CD14-positive monocyte (primary cell): Measurements from ENCODE around the gene TUBA3C. TPM values are rescaled to one million over a fixed set of nuclear protein-coding genes. Genes with fewer than 3 reads are reported as not detected.

Experiments
- DNase-seq, 3 donors: peaks; one replicate each; pipeline ENCODE4 v3.0.0-alpha.2; 2011 to 2022
- H2AFZ ChIP-seq: 2 replicates; pipeline ENCODE4 v1.6.0; 2012; ENCODE audit warnings: mild to moderate bottlenecking, low read depth, low read length, inconsistent platforms; ENCODE audit not compliant: insufficient read depth, poor library complexity, severe bottlenecking
- H3K27ac ChIP-seq, 2 donors: 1 replicate in 1 of 2; 2 replicates in 1 of 2; pipeline ENCODE4 v1.5.1; 2012 to 2013; ENCODE audit warnings: low read length in 2 of 2, control low read depth in 1 of 2, inconsistent platforms in 1 of 2, low read depth in 1 of 2, mild to moderate bottlenecking in 1 of 2
- H3K27me3 ChIP-seq, 2 donors: one replicate each; pipeline versions ENCODE4 v1.6.0 to v1.6.1; 2011 to 2013; ENCODE audit warnings: low read length in 2 of 2; ENCODE audit not compliant: control insufficient read depth in 2 of 2, insufficient read depth in 2 of 2
- H3K36me3 ChIP-seq, 2 donors: replicated peaks in 1 of 2; 1 replicate in 1 of 2; 2 replicates in 1 of 2; pipeline versions ENCODE4 v1.5.1 to v1.6.1; 2012 to 2013; ENCODE audit warnings: low read length in 2 of 2, control low read depth in 1 of 2, inconsistent platforms in 1 of 2, mild to moderate bottlenecking in 1 of 2; ENCODE audit not compliant: insufficient read depth in 2 of 2, control insufficient read depth in 1 of 2
- H3K4me1 ChIP-seq, 2 donors: 1 replicate in 1 of 2; 2 replicates in 1 of 2; pipeline versions ENCODE4 v1.5.1 to v1.6.1; 2012 to 2013; ENCODE audit warnings: low read length in 2 of 2, control low read depth in 1 of 2, inconsistent platforms in 1 of 2, mild to moderate bottlenecking in 1 of 2, moderate library complexity in 1 of 2; ENCODE audit not compliant: insufficient read depth in 2 of 2, control insufficient read depth in 1 of 2
- H3K4me2 ChIP-seq: replicated peaks from 2 replicates; pipeline ENCODE3; 2012; ENCODE audit warnings: low read length, moderate library complexity, mild to moderate bottlenecking; ENCODE audit not compliant: poor library complexity, severe bottlenecking; ENCODE audit errors: extremely low read depth
- H3K4me3 ChIP-seq, 3 experiments: fragments of 200-600 bp in 1 of 3; sonication (generic) in 1 of 3; replicated peaks in 1 of 3; 1 replicate in 2 of 3; 2 replicates in 1 of 3; pipeline ENCODE4 v1.5.1; 2011 to 2013; ENCODE audit warnings: low read length in 3 of 3, mild to moderate bottlenecking in 3 of 3, control low read depth in 2 of 3, low read depth in 2 of 3, inconsistent platforms in 1 of 3, moderate library complexity in 1 of 3
- H3K79me2 ChIP-seq: 2 replicates; pipeline ENCODE4 v1.6.0; 2012; ENCODE audit warnings: mild to moderate bottlenecking, control low read depth, inconsistent platforms, low read length, moderate library complexity; ENCODE audit not compliant: insufficient read depth
- H3K9ac ChIP-seq: 2 replicates; pipeline ENCODE4 v1.6.0; 2017; ENCODE audit warnings: low read length, mild to moderate bottlenecking; ENCODE audit not compliant: insufficient read depth, poor library complexity, severe bottlenecking
- H3K9me3 ChIP-seq, 2 donors: replicated peaks in 1 of 2; 1 replicate in 1 of 2; 2 replicates in 1 of 2; pipeline versions ENCODE4 v1.5.1 to v1.6.1; 2012 to 2013; ENCODE audit warnings: low read length in 2 of 2, control low read depth in 1 of 2; ENCODE audit not compliant: control insufficient read depth in 1 of 2, insufficient read depth in 1 of 2
- H4K20me1 ChIP-seq: 2 replicates; pipeline ENCODE4 v1.6.0; 2012; ENCODE audit warnings: mild to moderate bottlenecking, low read length, control low read depth, moderate library complexity; ENCODE audit not compliant: insufficient read depth
- H3K27ac Mint-ChIP-seq, 7 donors: one replicate each; pipeline ENCODE4 v1.8.0; 2020; ENCODE audit warnings: mild to moderate bottlenecking in 7 of 7, mixed read lengths in 7 of 7, moderate library complexity in 6 of 7, inconsistent platforms in 2 of 7
- H3K27me3 Mint-ChIP-seq, 3 donors: one replicate each; pipeline ENCODE4 v1.8.0; 2021 to 2022; ENCODE audit warnings: low read depth in 3 of 3, mild to moderate bottlenecking in 3 of 3, mixed read lengths in 3 of 3, moderate library complexity in 3 of 3, inconsistent platforms in 1 of 3
- H3K36me3 Mint-ChIP-seq, 2 donors: one replicate each; pipeline ENCODE4 v1.8.0; 2020; ENCODE audit warnings: mixed read lengths in 2 of 2, inconsistent platforms in 1 of 2, mild to moderate bottlenecking in 1 of 2
- H3K4me1 Mint-ChIP-seq: one replicate; pipeline ENCODE4 v1.8.0; 2020; ENCODE audit warnings: mild to moderate bottlenecking, mixed read lengths
- H3K4me3 Mint-ChIP-seq, 2 donors: one replicate each; pipeline ENCODE4 v1.8.0; 2020; ENCODE audit warnings: mild to moderate bottlenecking in 2 of 2, mixed read lengths in 2 of 2, moderate library complexity in 1 of 2
- H3K9me3 Mint-ChIP-seq, 7 donors: one replicate each; pipeline ENCODE4 v1.8.0; 2020 to 2022; ENCODE audit warnings: mixed read lengths in 7 of 7, mild to moderate bottlenecking in 6 of 7, moderate library complexity in 6 of 7, inconsistent platforms in 2 of 7
- WGBS: methylation state at CpG from one replicate; pipeline ENCODE4 v1.1.5; 2013; ENCODE audit warnings: missing lambda C conversion rate; ENCODE audit not compliant: insufficient coverage; 5-methylcytosine and 5-hydroxymethylcytosine counted together
- intact Hi-C, 2 donors: fragments of 100-400 bp; cut with micrococcal nuclease; formaldehyde crosslinking; loops; one replicate each; pipeline versions ENCODE4 v1.15.0 to v1.15.1; 2023
- polyA plus RNA-seq, 3 donors: library from polyadenylated mRNA; depleted of rRNA in 1 of 3; unstranded in 2 of 3; stranded (reverse) in 1 of 3; fragments of 300-500 nt in 2 of 3; fragments of >200 nt in 1 of 3; fragmentation: Illumina TruSeq in 2 of 3; gene quantifications; 1 replicate in 2 of 3; 2 replicates in 1 of 3; pipeline ENCODE4 v1.2.3, GENCODE V29; 2012 to 2021
- TF ChIP-seq, protein P1 (sequence below): fragments of 200-600 bp; IDR thresholded peaks from one replicate; pipeline ENCODE4 v1.8.0; 2022; ENCODE audit warnings: antibody characterized with exemption, mild to moderate bottlenecking

The TUBA3C gene
- polyA plus RNA-seq, 3 donors, result not detected

DNA sequence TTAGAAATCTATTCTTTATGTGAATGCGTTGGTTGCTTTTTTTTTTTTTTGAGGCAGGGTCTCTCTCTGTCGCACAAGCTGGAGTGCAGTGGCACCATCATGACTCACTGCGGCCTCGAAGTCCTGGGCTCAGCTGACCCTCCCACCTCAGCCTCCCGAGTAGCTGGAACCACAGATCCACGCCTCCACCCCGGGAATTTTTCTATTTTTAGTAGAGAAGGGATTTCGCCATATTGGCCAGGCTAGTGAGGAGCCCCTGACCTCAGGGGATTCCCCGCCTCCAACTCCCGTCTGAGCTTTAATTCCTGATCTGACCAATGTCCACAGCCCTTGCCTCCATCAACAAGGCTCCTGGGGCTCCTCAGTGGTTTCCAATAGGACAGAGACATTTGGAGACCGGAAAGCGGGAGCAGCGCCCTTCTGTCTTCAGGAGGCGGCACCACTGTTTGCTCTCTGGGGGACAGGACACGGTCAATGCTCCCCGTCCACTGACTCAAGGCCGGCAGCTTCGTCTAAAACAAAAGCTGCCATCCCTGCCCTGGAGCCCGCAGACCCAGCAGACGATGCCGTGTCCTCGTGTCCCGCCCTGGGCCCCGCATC lies 503 bp downstream of the TUBA3C start:
- Histone ChIP-seq H3K4me3 (no peak overlapping the region), H4K20me1 (no peaks in the 10 kb centered on the region), H3K4me2 (no peak overlapping the region), H3K27me3 (no peaks in the 10 kb centered on the region), H3K27ac (no peak overlapping the region), H3K9me3 (peaks cover 56 to 77% of the 10 kb centered on the region in 2 donors), H2AFZ (no peak overlapping the region), H3K36me3 (no peaks in the 10 kb centered on the region), H3K9ac (no peak overlapping the region), H3K79me2 (no peaks in the 10 kb centered on the region), H3K4me1 (no peaks in the 10 kb centered on the region)
- no peak for DNase-seq
- H3K27me3 Mint-ChIP-seq, result peaks cover 0 to 2% (median 0%) of the 10 kb centered on the region in 3 donors
- TF ChIP-seq, protein P1, sequence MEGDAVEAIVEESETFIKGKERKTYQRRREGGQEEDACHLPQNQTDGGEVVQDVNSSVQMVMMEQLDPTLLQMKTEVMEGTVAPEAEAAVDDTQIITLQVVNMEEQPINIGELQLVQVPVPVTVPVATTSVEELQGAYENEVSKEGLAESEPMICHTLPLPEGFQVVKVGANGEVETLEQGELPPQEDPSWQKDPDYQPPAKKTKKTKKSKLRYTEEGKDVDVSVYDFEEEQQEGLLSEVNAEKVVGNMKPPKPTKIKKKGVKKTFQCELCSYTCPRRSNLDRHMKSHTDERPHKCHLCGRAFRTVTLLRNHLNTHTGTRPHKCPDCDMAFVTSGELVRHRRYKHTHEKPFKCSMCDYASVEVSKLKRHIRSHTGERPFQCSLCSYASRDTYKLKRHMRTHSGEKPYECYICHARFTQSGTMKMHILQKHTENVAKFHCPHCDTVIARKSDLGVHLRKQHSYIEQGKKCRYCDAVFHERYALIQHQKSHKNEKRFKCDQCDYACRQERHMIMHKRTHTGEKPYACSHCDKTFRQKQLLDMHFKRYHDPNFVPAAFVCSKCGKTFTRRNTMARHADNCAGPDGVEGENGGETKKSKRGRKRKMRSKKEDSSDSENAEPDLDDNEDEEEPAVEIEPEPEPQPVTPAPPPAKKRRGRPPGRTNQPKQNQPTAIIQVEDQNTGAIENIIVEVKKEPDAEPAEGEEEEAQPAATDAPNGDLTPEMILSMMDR, result no peak
- no peak overlapping the region for H3K4me3 Mint-ChIP-seq
- H3K4me1 Mint-ChIP-seq, result no peaks in the 10 kb centered on the region
- H3K36me3 Mint-ChIP-seq, result no peaks in the 10 kb centered on the region
- WGBS, result 96% methylated on average over 19 of the region's 24 CpGs
- peaks cover 23 to 69% (median 48%) of the 10 kb centered on the region in 7 donors for H3K9me3 Mint-ChIP-seq
- no peak overlapping the region for H3K27ac Mint-ChIP-seq
- intact Hi-C loops, result no loop called here

DNA sequence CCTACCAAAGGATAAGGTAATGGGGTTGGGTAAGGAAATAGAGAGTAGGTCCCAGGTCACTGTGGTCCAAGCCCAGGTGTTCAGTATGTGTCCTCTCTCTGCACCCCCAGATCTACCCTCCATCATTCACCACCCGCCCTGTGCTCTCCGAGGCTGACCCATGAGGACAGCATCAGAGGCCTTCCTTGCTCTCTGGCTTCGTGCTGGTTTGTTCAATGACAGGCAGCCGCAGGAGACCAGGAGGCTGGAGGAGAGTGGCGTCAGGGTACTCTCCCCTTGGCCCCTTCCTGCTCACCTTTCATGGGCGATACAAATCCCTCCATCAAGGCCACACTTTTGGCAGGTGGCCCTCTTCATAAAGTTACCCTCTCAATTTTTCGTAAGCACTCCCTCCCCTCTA lies 1.7 kb downstream of the TUBA3C start:
- H3K27me3 Mint-ChIP-seq, result peaks cover 0 to 2% (median 0%) of the 10 kb centered on the region in 3 donors
- Histone ChIP-seq H3K79me2 (no peaks in the 10 kb centered on the region), H3K9me3 (peaks cover 62 to 75% of the 10 kb centered on the region in 2 donors), H3K4me1 (no peaks in the 10 kb centered on the region), H2AFZ (no peak overlapping the region), H4K20me1 (no peaks in the 10 kb centered on the region), H3K36me3 (no peaks in the 10 kb centered on the region), H3K27ac (no peak overlapping the region), H3K9ac (no peak overlapping the region), H3K4me3 (no peak overlapping the region), H3K4me2 (no peak overlapping the region), H3K27me3 (no peaks in the 10 kb centered on the region)
- H3K4me1 Mint-ChIP-seq, result no peaks in the 10 kb centered on the region
- peaks cover 27 to 69% (median 53%) of the 10 kb centered on the region in 7 donors for H3K9me3 Mint-ChIP-seq
- intact Hi-C loops, result no loop called here
- no peak overlapping the region for H3K4me3 Mint-ChIP-seq
- H3K36me3 Mint-ChIP-seq, result no peaks in the 10 kb centered on the region
- WGBS, result 91% methylated on average over 6 of the region's 7 CpGs
- TF ChIP-seq, protein P1, result no peak
- no peak overlapping the region for H3K27ac Mint-ChIP-seq
- no peak for DNase-seq
